ENCODE data around the gene ARL6IP5.

The ARL6IP5 gene

GRCh38 chr3:69116897-69117296, 32.2 kb downstream of the ARL6IP5 start:
- DNase-seq (ENCODE audit: low spot score) = no peak

GRCh38 chr3:69118555-69118954, 33.8 kb downstream of the ARL6IP5 start:
- DNase-seq (ENCODE audit: low spot score) = no peak

GRCh38 chr3:69119138-69119537, 34.4 kb downstream of the ARL6IP5 start:
- no peak for DNase-seq (ENCODE audit: low spot score)

DNA sequence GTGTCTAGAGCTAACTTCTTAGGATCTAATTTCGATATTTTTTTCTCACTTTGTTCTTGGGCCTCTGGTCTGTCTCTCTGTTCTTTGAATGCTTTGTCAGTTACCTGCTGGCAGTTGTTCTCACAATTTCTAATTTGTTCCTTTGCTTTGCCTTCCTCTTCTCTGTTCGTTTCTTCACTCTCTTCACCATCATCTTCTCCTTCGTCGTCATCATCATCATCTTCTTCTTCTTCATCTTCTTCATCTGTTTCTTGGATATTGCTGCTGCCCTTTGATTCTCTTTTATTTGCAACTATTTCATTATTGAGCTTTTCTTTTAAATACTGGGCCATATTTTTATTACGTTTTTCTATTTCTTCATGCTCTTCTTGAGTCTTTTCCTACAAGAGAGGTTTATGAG, 34.9 kb downstream of the ARL6IP5 start:
- no peak for DNase-seq (ENCODE audit: low spot score)

DNA sequence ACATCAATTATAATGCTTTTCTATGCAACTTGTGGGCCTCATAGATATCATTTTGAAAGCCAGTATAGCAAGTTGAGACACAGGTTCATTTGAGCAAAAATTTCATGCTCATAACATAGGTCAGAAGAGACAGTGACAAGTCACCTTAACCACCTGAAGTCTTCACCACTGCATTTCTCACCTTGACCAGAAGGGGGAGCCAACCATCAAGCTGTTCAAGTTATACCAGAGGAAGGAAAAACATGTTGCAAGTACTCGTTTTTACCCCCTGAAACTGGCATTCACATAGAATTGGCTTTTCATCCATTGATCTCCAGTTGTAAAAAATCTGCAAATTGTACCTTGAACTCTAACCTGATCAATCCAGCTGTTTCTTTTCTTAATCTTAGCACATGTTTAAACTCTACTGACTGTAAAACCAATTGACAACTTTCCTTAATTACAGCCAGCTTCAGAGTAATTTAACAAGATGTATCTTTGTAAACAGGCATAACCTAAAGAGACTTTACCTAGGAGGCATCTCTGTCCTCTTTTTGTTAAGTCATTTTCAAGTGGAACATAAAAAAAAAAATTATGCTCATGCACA, 36.2 kb downstream of the ARL6IP5 start:
- DNase-seq (ENCODE audit: low spot score) = peak; percentile 79

DNA sequence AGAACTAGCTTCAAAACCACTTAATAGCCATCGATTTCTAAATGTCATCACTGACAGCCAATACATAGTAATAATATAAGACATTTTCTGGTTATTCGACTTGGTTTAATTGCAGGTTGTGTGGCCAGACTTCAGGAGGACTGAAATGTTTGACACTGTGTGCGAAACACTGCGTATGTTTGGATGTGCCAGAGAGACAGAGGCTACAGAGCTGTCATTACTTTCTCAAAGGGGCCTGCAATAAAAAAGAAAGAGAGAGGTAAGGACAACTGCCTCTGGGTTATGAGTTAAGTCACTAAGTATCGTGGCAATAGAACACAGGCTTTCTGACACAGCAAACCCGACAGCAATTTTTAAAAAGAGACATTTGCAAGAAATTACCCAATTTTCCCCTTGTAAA, 36.8 kb downstream of the ARL6IP5 start:
- DNase-seq (ENCODE audit: low spot score) = no peak

- DNase-seq (ENCODE audit: low spot score) = no peak
These were observed 37.2 kb downstream of the ARL6IP5 start for GRCh38 chr3:69121950-69122349.

DNA sequence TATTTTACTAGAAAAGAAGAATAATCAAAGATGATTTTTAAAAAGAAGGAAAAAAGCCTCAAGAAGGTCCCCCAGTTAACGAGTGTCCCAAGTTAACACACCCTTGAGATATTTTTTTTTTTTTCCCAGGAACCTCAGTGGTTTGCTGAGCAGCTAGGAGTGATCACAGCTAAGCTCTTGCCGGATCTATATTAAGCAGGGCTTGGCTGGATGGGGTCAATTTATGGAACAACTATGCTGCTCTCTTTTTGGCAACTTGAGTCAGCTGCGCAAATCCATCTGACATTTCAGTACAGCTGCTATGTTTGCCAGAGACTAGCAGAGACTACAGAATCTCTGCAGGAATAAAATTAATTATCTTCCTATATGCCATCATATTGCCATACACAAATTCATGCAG, 37.7 kb downstream of the ARL6IP5 start, which contains the start of gene LMOD3:
LMOD3 (minus strand) TSS at position 193 of the 400 bp plus-strand sequence. CDS start 209 bp downstream, outside the sequence.
- DNase-seq (ENCODE audit: low spot score) = no peak

DNA sequence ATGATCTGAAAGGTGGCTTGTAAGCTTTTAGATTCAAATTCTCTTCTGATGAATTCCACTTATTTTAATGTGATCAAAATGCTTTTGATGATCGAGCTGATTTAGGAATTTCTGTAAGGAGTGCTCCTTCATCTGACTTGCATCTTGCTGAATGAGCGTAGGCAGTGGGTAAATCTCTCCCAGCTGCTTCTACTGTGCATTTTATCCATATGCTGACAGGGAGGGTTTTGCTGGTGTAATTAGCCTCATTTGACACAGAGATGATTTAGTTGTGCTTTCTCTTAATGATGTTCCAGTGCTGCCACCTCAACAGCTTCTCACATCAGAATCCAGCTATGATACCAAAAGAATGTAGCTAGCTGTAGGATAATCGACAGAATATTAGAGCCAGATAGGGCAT, 41.5 kb downstream of the ARL6IP5 start:
- DNase-seq (ENCODE audit: low spot score) = no peak

- no peak for DNase-seq (ENCODE audit: low spot score)
These were observed 42.3 kb downstream of the ARL6IP5 start for GRCh38 chr3:69126999-69127398.

- DNase-seq (ENCODE audit: low spot score) = no peak
These were observed 43.8 kb downstream of the ARL6IP5 start for GRCh38 chr3:69128509-69128908.

DNA sequence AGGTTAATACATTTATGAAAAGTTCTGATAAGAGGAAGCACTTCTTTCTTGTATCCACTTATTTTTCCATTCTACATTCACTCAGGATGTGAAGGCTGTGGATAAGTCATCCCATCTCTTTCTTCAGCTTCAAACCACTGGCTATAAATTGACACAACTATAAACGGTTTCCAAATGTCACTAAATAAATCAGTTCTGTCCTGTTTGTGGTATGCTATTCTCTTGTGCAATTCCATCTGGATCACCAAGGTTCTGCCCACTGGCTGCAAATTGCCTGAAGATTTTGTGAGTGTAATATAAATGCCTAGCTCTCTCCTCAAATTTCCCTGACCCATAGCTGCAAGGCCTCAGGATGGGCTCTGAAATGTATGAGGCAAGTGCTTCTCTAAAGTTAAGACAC, 44.8 kb downstream of the ARL6IP5 start:
- DNase-seq (ENCODE audit: low spot score) = no peak

GRCh38 chr3:69130689-69131088, 46.0 kb downstream of the ARL6IP5 start:
- no peak for DNase-seq (ENCODE audit: low spot score)

- no peak for DNase-seq (ENCODE audit: low spot score)
These were observed 52.3 kb downstream of the ARL6IP5 start for GRCh38 chr3:69137005-69137404.

GRCh38 chr3:69137412-69137811, 52.7 kb downstream of the ARL6IP5 start:
- DNase-seq (ENCODE audit: low spot score) = no peak

DNA sequence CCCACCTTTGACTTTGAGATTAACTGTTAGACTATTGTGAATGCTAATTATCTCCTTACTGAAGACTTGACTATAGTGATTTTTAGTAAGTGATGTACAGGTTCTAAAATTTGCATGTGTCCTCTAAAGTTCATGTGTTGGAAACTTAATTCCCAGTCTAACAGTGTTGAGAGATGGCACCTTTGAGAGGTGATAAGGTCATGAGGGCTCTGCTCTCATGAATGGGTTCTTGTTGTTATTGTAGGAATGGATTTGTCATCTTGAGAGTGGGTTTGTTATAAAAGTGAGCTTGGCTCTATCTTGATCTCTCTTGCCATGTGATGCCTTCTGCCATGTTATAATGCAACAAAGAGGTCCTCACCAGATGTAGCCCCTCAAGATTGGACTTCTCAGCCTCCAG, 56.6 kb downstream of the ARL6IP5 start:
- no peak for DNase-seq (ENCODE audit: low spot score)

DNA sequence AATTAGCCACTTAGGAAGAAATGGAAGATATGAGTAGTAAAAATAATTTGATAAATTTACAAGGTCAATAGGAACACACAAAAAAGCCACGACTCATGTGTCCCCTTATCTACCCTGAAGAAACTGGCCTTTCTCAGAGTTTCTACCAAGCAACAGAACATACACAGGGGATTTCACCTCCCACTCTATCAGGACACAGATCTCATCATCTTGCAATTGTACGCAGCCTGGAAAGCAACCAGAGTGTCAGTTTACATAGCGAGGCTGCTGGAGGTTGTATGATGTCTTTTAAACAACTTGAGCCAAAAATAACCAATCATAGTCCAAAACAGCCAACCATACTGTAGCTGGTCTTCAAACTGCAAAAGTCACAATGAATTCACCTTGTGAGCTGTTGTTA, 57.4 kb downstream of the ARL6IP5 start:
- DNase-seq (ENCODE audit: low spot score) = no peak

DNA sequence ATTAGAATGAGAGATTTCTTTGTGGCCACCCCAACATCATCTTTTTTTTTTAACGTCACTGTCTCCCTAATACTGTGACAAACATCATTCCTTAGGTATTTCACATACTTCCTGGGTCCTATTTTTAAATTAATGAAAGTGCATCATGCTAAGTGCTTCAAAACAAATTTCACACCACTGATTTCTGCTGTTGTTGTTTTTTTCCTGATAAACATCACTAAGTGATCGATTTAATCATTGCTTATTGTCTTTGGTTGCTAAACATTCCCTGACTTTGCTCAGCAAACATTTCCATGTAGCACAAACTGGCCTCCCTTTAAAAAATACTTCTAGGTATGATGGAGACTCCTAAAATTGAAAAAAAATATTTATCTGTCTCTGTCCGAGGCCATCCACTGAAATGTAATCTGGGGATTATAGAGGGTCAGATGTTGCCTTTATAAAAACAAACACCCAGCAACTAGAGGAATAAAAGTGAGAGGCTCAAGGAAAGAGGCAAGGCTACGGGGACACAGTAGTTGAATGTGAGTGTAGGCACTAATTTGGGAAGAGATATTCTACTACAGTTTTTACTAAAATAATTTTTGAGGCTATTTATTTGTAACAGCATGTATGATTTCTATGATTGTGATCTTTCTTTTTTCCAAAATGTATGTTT, 58.2 kb downstream of the ARL6IP5 start:
- no peak for DNase-seq (ENCODE audit: low spot score)

DNA sequence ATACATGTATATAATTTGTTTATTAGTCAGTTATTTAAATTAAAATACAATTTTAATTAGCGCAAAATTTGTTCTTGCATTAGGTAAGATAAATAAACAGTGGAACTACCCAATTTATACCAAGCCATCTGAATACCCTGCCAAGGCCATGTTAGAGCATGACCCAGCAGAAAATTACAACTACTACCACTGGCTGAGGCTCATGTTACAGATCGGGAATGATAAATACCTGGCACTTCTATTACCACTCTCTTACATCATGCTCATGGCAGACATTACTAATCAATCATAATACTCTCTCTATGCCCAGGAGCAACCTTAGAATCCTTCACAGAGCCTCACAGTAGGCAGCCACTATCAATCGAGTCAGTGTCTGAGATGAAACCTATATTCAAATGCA, 58.9 kb downstream of the ARL6IP5 start:
- no peak for DNase-seq (ENCODE audit: low spot score)

DNA sequence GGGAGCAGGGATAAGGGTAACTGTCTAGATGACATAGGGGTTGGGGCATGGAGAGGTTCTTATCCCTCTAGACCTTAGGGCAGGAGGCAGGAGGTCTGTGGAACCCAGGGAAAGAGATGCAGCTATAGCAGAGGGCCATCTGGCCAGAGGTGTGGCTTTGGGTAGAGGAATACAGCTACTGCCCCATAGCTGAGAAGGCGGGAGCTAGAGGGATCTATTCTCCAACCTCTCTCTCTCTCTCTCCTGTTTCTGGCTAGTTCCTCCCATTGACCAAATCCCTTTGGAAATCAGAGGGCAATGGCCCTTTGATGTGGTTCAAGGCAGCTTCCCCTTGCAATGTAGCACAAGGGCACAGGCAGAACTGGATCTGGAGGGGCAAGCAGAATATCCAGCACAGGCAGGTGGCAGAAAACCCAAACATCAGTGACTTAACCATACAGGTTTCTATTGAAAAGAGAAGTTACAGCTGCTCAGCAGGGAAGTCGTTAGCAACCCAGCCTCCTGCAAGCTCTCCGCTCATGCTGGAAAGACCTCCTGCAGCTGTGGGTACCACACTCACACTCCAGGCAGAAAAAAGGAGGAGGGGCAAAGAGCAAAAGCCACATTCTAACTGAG, 60.0 kb downstream of the ARL6IP5 start:
- peak; percentile 3 for DNase-seq (ENCODE audit: low spot score)

DNA sequence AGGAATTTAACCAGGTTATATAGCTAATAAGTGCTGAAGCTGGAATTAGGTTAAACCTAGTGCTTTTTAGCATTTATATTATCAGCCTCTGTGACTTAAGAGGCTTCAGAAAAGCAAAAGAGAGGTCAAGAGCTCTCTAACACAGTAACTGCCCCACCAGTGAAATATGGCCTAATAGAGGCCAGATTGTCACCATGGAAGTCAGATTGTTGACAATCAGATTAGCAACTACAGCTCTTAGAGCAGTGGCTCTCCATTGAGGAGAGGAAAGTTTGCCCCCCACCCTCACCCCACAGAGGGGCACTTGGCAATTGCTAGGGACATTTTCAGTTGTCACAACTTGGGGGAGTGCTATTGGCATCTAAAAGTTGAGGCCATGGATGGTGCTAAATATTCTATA, 61.0 kb downstream of the ARL6IP5 start:
- no peak for DNase-seq (ENCODE audit: low spot score)

- DNase-seq (ENCODE audit: low spot score) = no peak
These were observed 64.8 kb downstream of the ARL6IP5 start for GRCh38 chr3:69149586-69149985.

Measured in NAMALWA (cell line).